NT2/D1 (cell line): Measurements from ENCODE around the gene TUB.

ENCODE experiments used
- DNase-seq: peaks from one replicate; pipeline ENCODE4 v3.0.0-alpha.2; 2011; ENCODE audit warnings: low read depth, low spot score
- H3K27me3 ChIP-seq: 2 replicates; pipeline ENCODE4 v1.6.0; 2011; ENCODE audit warnings: mild to moderate bottlenecking; ENCODE audit not compliant: insufficient read length, insufficient read depth
- H3K36me3 ChIP-seq: 2 replicates; pipeline ENCODE4 v1.6.1; 2011; ENCODE audit warnings: mild to moderate bottlenecking, low read length, mixed read lengths; ENCODE audit not compliant: insufficient read depth, insufficient read length
- H3K4me1 ChIP-seq: 2 replicates; pipeline ENCODE4 v1.5.1; 2011; ENCODE audit not compliant: insufficient read depth, insufficient read length
- H3K4me3 ChIP-seq: 2 replicates; pipeline ENCODE4 v1.5.1; 2011; ENCODE audit warnings: low read depth; ENCODE audit not compliant: insufficient read length
- H3K9ac ChIP-seq: 2 replicates; pipeline ENCODE4 v1.6.0; 2011; ENCODE audit warnings: low read depth; ENCODE audit not compliant: insufficient read length
- H3K9me3 ChIP-seq: 2 replicates; pipeline ENCODE4 v1.5.1; 2011; ENCODE audit warnings: mild to moderate bottlenecking, low read length; ENCODE audit not compliant: insufficient read depth
- SUZ12 ChIP-seq: IDR thresholded peaks from 2 replicates; pipeline ENCODE4 v1.6.1; 2011; ENCODE audit not compliant: insufficient read length, insufficient read depth; ENCODE audit errors: extremely low read depth
- YY1 ChIP-seq: IDR thresholded peaks from 2 replicates; pipeline ENCODE4 v1.6.1; 2011; ENCODE audit not compliant: insufficient read length, insufficient read depth
- ZNF274 ChIP-seq: IDR thresholded peaks from 2 replicates; pipeline ENCODE4 v1.6.1; 2011; ENCODE audit warnings: mild to moderate bottlenecking, low read depth, low read length

The TUB gene

DNA sequence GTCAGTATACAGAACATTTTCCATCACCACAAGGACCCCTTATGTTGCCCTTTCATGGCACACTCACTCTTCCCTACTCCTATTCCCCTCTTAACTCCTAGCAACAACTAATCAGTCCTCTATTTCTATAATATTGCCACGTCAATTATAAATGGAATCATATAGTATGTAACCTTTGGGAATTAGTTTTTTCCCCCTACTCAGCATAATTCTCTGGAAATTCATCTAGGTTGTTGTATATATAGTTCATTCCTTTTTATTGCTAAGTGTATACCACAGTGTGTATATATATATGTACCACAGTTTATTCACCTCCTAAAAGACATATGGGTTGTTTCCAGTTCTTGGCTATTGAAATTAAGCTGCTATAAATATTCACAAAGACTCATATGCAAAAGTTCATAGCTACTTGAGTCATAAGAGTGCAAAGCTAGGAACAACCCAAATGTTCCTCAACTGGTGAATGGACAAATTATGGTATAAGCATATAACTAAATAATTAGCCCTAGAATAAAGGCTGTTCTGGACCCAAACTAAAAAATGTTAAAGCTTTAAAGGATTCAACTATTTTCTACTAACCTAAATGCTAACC lies 41.3 kb downstream of the TUB start:
- Histone ChIP-seq H3K9ac (no peak overlapping the region), H3K4me3 (no peak overlapping the region), H3K9me3 (no peaks in the 10 kb centered on the region), H3K4me1 (no peaks in the 10 kb centered on the region), H3K27me3 (no peaks in the 10 kb centered on the region), H3K36me3 (no peaks in the 10 kb centered on the region)
- TF ChIP-seq SUZ12 (no peak), ZNF274 (no peak), YY1 (no peak)
- DNase-seq, result no peak

DNA sequence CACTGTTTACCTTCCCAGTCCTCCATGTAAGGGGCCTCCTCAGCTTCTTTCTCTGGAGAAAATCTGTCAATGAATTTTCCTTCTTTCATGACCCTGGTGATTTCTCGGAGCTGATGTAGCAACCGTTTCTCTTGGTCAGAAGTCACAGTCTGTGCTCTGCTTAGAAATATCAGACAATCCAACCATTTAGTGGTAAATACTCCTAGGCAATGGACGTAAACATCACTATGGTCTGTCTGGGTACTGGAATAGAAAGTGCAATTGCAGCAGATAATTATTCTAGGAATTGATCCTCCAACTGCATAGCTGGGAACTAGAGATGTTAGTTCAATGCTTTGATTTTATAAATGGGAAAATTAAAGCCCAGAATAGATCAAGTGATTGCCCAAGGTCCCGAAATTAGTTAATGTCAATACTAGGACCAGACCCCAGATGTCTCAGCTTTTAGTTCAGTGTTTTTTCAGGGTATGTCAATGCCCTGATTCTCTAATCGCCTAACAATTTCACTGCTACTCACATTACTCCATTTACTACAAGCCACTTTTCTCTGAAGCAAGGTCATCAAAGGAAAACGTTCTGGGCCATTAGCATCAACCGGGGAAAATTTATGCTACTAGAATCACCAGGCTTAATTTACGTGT lies 45.8 kb downstream of the TUB start:
- TF ChIP-seq ZNF274, result no peak
- TF ChIP-seq SUZ12, result no peak
- TF ChIP-seq YY1, result no peak
- Histone ChIP-seq H3K36me3 (no peaks in the 10 kb centered on the region), H3K4me3 (no peak overlapping the region), H3K27me3 (no peaks in the 10 kb centered on the region), H3K9me3 (no peaks in the 10 kb centered on the region), H3K4me1 (no peaks in the 10 kb centered on the region), H3K9ac (no peak overlapping the region)
- DNase-seq, result no peak

DNA sequence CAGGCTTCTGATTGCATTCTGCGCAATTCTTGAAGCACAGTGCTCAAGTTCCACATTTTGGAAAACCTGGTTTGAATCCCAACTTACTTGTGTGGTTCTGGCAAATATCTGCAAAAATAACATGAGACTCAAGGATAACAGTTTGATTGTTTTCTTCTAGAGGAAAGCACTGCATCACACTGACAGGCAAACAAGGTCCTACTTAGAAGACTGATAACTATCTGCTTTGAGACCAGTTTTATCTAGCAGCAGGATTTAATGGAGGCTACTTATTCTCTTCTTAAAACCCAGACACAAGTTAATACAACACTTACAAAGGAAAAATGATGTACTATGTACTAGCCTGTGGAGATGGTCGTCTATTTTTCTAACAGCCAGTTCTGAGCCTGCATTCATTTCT lies 46.4 kb downstream of the TUB start:
- Histone ChIP-seq H3K36me3 (no peaks in the 10 kb centered on the region), H3K27me3 (no peaks in the 10 kb centered on the region), H3K4me3 (no peak overlapping the region), H3K9me3 (no peaks in the 10 kb centered on the region), H3K9ac (no peak overlapping the region), H3K4me1 (no peaks in the 10 kb centered on the region)
- no peak for TF ChIP-seq SUZ12
- TF ChIP-seq ZNF274, result no peak
- no peak for TF ChIP-seq YY1
- DNase-seq, result no peak

DNA sequence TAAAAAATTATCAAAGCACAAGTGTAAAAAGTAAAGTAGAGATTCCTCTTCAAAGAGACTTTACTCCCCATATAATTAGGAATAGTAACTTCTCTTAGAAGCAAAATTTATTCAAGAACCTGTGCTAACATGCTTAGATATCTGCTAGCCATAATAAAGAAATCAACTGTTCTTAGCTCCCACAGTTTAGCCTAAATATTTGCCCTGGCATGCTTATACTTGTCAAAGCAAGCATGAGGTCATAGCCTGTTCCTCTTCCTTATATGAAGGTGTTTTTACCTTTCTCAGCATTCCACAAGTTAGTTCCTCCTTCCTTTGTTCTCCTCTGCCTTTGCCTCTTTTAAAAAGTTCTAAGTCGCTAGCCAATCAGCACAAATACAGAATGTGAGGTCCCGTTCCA lies 57.5 kb downstream of the TUB start:
- TF ChIP-seq ZNF274, result no peak
- TF ChIP-seq YY1, result no peak
- TF ChIP-seq SUZ12, result no peak
- Histone ChIP-seq H3K4me3 (no peak overlapping the region), H3K9ac (no peak overlapping the region), H3K4me1 (no peaks in the 10 kb centered on the region), H3K9me3 (peaks cover 9% of the 10 kb centered on the region; the same call in 1 of the 2 replicates), H3K36me3 (no peaks in the 10 kb centered on the region), H3K27me3 (no peaks in the 10 kb centered on the region)
- DNase-seq, result no peak

DNA sequence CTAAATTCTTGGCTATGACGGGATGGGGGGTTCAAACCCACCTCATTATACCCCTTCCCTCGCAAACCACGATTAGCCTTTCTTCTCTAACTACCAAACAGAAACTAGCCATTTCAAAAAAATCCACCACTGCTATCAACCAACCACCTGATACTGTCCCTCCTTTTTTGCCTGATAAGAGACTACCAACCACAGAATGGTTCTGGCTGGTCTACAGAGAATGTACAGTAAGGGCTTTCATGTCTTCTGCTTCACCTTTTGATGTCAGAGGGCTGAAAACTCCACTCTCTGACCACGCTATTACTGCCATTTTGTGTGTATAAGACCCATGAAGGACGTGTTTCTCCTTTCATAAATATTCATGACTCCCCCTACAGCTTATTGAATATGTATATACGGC lies 68.7 kb downstream of the TUB start:
- Histone ChIP-seq H3K9ac (no peak overlapping the region), H3K9me3 (peaks cover 4% of the 10 kb centered on the region; the same call in 1 of the 2 replicates), H3K27me3 (no peaks in the 10 kb centered on the region), H3K4me1 (no peaks in the 10 kb centered on the region), H3K36me3 (no peaks in the 10 kb centered on the region), H3K4me3 (no peak overlapping the region)
- no peak for DNase-seq
- TF ChIP-seq YY1, result no peak
- no peak for TF ChIP-seq SUZ12
- no peak for TF ChIP-seq ZNF274
